GM12878 (cell line): ENCODE data around the gene VPS54.
"Not testable (repeated sequence)": the region's sequence is repeated elsewhere in the genome, so short reads cannot be mapped to it uniquely, and the experiment has no call there.

Experiments
- CBX5 ChIP-seq: sonication (generic); IDR thresholded peaks from 2 replicates; pipeline ENCODE4 v1.6.1; 2016; ENCODE audit warnings: low read depth, moderate library complexity, mild to moderate bottlenecking, inconsistent platforms
- CEBPB ChIP-seq, 2 experiments: fragments of 150-350 bp in 1 of 2; IDR thresholded peaks; 2 replicates each; pipeline ENCODE4 v1.6.1; 2012 to 2014; ENCODE audit warnings: low read depth in 2 of 2, low read length in 2 of 2, borderline replicate concordance in 1 of 2, inconsistent platforms in 1 of 2
- FOXK2 ChIP-seq: fragments of 450-650 bp; IDR thresholded peaks from 2 replicates; pipeline ENCODE4 v1.6.1; 2017; ENCODE audit warnings: mild to moderate bottlenecking, moderate library complexity
- MYC ChIP-seq: IDR thresholded peaks from 2 replicates; pipeline ENCODE4 v1.6.1; 2011; ENCODE audit warnings: mild to moderate bottlenecking, low read length, moderate library complexity, inconsistent platforms; ENCODE audit not compliant: insufficient read depth, insufficient replicate concordance, insufficient read length, severe bottlenecking
- POLR2A ChIP-seq: IDR thresholded peaks from 2 replicates; pipeline ENCODE4 v1.6.1; 2011; ENCODE audit warnings: low read depth, mild to moderate bottlenecking, low read length
- SREBF2 ChIP-seq: IDR thresholded peaks from 2 replicates; pipeline ENCODE4 v1.6.1; 2012; ENCODE audit warnings: mild to moderate bottlenecking, low read length
- TF ChIP-seq, protein P1 (sequence below): IDR thresholded peaks from 2 replicates; pipeline ENCODE4 v1.6.1; 2012; ENCODE audit warnings: low read depth, low read length, improper control_type of control experiment
- TF ChIP-seq, protein P2 (sequence below), 3 experiments: IDR thresholded peaks in 2 of 3; conservative IDR thresholded peaks in 1 of 3; 2 replicates each; pipeline ENCODE4 v1.5.1; 2011; ENCODE audit warnings: low read depth in 3 of 3, low read length in 3 of 3, mild to moderate bottlenecking in 3 of 3, control low read depth in 2 of 3, moderate library complexity in 2 of 3, inconsistent platforms in 1 of 3, mixed read lengths in 1 of 3; ENCODE audit not compliant: control insufficient read depth in 2 of 3, insufficient read depth in 1 of 3; ENCODE audit errors: extremely low read depth in 1 of 3

DNA sequence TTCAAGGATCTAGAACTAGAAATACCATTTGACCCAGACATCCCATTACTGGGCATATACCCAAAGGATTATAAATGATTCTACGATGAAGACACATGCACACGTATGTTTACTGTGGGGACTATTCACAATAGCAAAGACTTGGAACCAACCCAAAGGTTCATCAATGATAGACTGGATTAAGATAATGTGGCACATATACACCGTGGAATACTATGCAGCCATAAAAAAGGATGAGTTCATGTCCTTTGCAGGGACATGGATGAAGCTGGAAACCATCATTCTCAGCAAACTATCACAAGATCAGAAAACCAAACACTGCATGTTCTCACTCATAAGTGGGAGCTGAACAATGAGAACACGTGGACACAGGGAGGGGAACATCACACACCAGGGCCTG, 87.1 kb downstream of the VPS54 start:
- TF ChIP-seq CEBPB (IDR thresholded peaks at IDR 0.05; ENCODE audit: borderline replicate concordance in 1 of 2, low read depth in 2 of 2, low read length in 2 of 2); SREBF2; POLR2A; MYC; CBX5; FOXK2: not testable (repeated sequence)
- TF ChIP-seq, protein P1, sequence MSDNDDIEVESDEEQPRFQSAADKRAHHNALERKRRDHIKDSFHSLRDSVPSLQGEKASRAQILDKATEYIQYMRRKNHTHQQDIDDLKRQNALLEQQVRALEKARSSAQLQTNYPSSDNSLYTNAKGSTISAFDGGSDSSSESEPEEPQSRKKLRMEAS = not testable (repeated sequence)
- TF ChIP-seq, protein P2, sequence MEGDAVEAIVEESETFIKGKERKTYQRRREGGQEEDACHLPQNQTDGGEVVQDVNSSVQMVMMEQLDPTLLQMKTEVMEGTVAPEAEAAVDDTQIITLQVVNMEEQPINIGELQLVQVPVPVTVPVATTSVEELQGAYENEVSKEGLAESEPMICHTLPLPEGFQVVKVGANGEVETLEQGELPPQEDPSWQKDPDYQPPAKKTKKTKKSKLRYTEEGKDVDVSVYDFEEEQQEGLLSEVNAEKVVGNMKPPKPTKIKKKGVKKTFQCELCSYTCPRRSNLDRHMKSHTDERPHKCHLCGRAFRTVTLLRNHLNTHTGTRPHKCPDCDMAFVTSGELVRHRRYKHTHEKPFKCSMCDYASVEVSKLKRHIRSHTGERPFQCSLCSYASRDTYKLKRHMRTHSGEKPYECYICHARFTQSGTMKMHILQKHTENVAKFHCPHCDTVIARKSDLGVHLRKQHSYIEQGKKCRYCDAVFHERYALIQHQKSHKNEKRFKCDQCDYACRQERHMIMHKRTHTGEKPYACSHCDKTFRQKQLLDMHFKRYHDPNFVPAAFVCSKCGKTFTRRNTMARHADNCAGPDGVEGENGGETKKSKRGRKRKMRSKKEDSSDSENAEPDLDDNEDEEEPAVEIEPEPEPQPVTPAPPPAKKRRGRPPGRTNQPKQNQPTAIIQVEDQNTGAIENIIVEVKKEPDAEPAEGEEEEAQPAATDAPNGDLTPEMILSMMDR (IDR thresholded peaks at IDR 0.05 in 2 of 3, conservative IDR thresholded peaks at IDR 0.05 in 1 of 3; ENCODE audit: control insufficient read depth in 2 of 3, extremely low read depth in 1 of 3, insufficient read depth in 1 of 3, low read depth in 3 of 3, low read length in 3 of 3) = not testable (repeated sequence)
